SK-N-SH treated with all-trans-retinoic acid at 6 μM for 48 hours (cell line): ENCODE measurements around the gene OPN1LW.

Experiments used
- ATAC-seq: fragments of 200-7000 bp; cut with Tn5 transposase; 3 replicates; pipeline ENCODE4 v1.9.1; 2020; ENCODE audit warnings: mild to moderate bottlenecking, moderate library complexity
- ARNTL ChIP-seq: fragments of 450-650 bp; formaldehyde crosslinking; IDR thresholded peaks from 2 replicates; pipeline ENCODE4 v1.5.0; 2020; ENCODE audit warnings: low read depth, mild to moderate bottlenecking, moderate library complexity, borderline replicate concordance
- BACH2 ChIP-seq: fragments of 250-450 bp; sonication (Bioruptor Pico); IDR thresholded peaks from 2 replicates; pipeline ENCODE4 v1.9.0; 2021; ENCODE audit warnings: mild to moderate bottlenecking, borderline replicate concordance
- CREB5 ChIP-seq: fragments of 250-450 bp; sonication (Bioruptor Pico); IDR thresholded peaks from 2 replicates; pipeline ENCODE4 v1.5.1; 2020; ENCODE audit warnings: low read depth, mild to moderate bottlenecking, moderate library complexity
- CSDC2 ChIP-seq: fragments of 250-450 bp; sonication (Bioruptor Pico); IDR thresholded peaks from 2 replicates; pipeline ENCODE4 v1.5.0; 2020; ENCODE audit warnings: mild to moderate bottlenecking, moderate library complexity
- CSRNP3 ChIP-seq: fragments of 250-450 bp; sonication (Bioruptor Pico); IDR thresholded peaks from 2 replicates; pipeline ENCODE4 v1.5.1; 2021; ENCODE audit warnings: mild to moderate bottlenecking, moderate library complexity
- GLIS3 ChIP-seq: fragments of 250-450 bp; sonication (Bioruptor Pico); IDR thresholded peaks from 2 replicates; pipeline ENCODE4 v1.5.0; 2020; ENCODE audit warnings: mild to moderate bottlenecking, moderate library complexity
- ISL1 ChIP-seq: fragments of 250-450 bp; sonication (Bioruptor Pico); IDR thresholded peaks from 2 replicates; pipeline ENCODE4 v2.1.2; 2022; ENCODE audit warnings: mild to moderate bottlenecking, moderate library complexity
- OSR1 ChIP-seq: fragments of 250-450 bp; sonication (Bioruptor Pico); IDR thresholded peaks from 2 replicates; pipeline ENCODE4 v1.8.0; 2022; ENCODE audit warnings: moderate library complexity, mild to moderate bottlenecking, inconsistent platforms
- PATZ1 ChIP-seq: fragments of 250-450 bp; sonication (Bioruptor Pico); IDR thresholded peaks from 2 replicates; pipeline ENCODE4 v1.8.0; 2020; ENCODE audit warnings: mild to moderate bottlenecking, moderate library complexity, borderline replicate concordance
- POU6F1 ChIP-seq: fragments of 250-450 bp; sonication (Bioruptor Pico); IDR thresholded peaks from 2 replicates; pipeline ENCODE4 v1.8.0; 2021; ENCODE audit warnings: low read depth, mild to moderate bottlenecking, moderate library complexity, borderline replicate concordance
- PPARA ChIP-seq: fragments of 250-450 bp; sonication (Bioruptor Pico); IDR thresholded peaks from 2 replicates; pipeline ENCODE4 v1.5.0; 2020; ENCODE audit warnings: mild to moderate bottlenecking, borderline replicate concordance
- RARB ChIP-seq: fragments of 250-450 bp; sonication (Bioruptor Pico); IDR thresholded peaks from 2 replicates; pipeline ENCODE4 v1.8.0; 2021; ENCODE audit warnings: mild to moderate bottlenecking, moderate library complexity
- SNAI2 ChIP-seq: fragments of 250-450 bp; sonication (Bioruptor Pico); IDR thresholded peaks from 2 replicates; pipeline ENCODE4 v1.5.0; 2020; ENCODE audit warnings: mild to moderate bottlenecking, moderate library complexity
- TCF4 ChIP-seq: fragments of 250-450 bp; sonication (Bioruptor Pico); IDR thresholded peaks from 2 replicates; pipeline ENCODE4 v1.8.0; 2021; ENCODE audit warnings: mild to moderate bottlenecking, moderate library complexity, borderline replicate concordance
- TOX ChIP-seq: fragments of 250-450 bp; sonication (Bioruptor Pico); IDR thresholded peaks from 2 replicates; pipeline ENCODE4 v1.8.0; 2021; ENCODE audit warnings: mild to moderate bottlenecking, moderate library complexity, borderline replicate concordance
- TSHZ2 ChIP-seq: fragments of 250-450 bp; sonication (Bioruptor Pico); IDR thresholded peaks from 2 replicates; pipeline ENCODE4 v1.5.0; 2020; ENCODE audit warnings: mild to moderate bottlenecking, moderate library complexity
- ZC3H10 ChIP-seq: fragments of 250-450 bp; sonication (Bioruptor Pico); IDR thresholded peaks from 2 replicates; pipeline ENCODE4 v1.5.1; 2021; ENCODE audit warnings: mild to moderate bottlenecking, moderate library complexity
- ZFP3 ChIP-seq: fragments of 250-450 bp; sonication (Bioruptor Pico); IDR thresholded peaks from 2 replicates; pipeline ENCODE4 v1.5.0; 2020; ENCODE audit warnings: mild to moderate bottlenecking, moderate library complexity
- ZFP30 ChIP-seq: fragments of 450-650 bp; formaldehyde crosslinking; IDR thresholded peaks from 2 replicates; pipeline ENCODE4 v1.5.0; 2022; ENCODE audit warnings: mild to moderate bottlenecking, moderate library complexity
- ZNF565 ChIP-seq: fragments of 450-650 bp; formaldehyde crosslinking; conservative IDR thresholded peaks from 2 replicates; pipeline ENCODE4 v1.5.0; 2020; ENCODE audit warnings: low read depth, mild to moderate bottlenecking, moderate library complexity
- ZNF70 ChIP-seq: fragments of 450-650 bp; formaldehyde crosslinking; IDR thresholded peaks from 2 replicates; pipeline ENCODE4 v1.5.0; 2020; ENCODE audit warnings: mild to moderate bottlenecking, moderate library complexity
- ZNF8 ChIP-seq: fragments of 450-650 bp; formaldehyde crosslinking; IDR thresholded peaks from 2 replicates; pipeline ENCODE4 v1.5.0; 2020; ENCODE audit warnings: mild to moderate bottlenecking, moderate library complexity

The OPN1LW gene

GRCh38 chrX:154132366-154132765 lies 11.7 kb upstream of the OPN1LW start:
- ATAC-seq, result no peak
- no peak for TF ChIP-seq GLIS3 (CRISPR knock-in tag)

- TF ChIP-seq ISL1 (CRISPR knock-in tag), result no peak
- TF ChIP-seq CSDC2 (CRISPR knock-in tag), result no peak
- no peak for TF ChIP-seq ZFP30 (CRISPR knock-in tag)
- TF ChIP-seq PATZ1 (CRISPR knock-in tag), result no peak
- TF ChIP-seq TCF4, result no peak
- TF ChIP-seq TOX (CRISPR knock-in tag), result no peak
- no peak for TF ChIP-seq ZC3H10 (CRISPR knock-in tag)
- TF ChIP-seq ZNF8 (CRISPR knock-in tag), result no peak
- TF ChIP-seq CREB5 (CRISPR knock-in tag), result no peak
- TF ChIP-seq RARB (CRISPR knock-in tag), result no peak
- TF ChIP-seq ZNF70 (CRISPR knock-in tag), result no peak
- no peak for TF ChIP-seq ARNTL (CRISPR knock-in tag)
- TF ChIP-seq SNAI2, result no peak
- TF ChIP-seq OSR1 (CRISPR knock-in tag), result no peak
- TF ChIP-seq ZNF565 (CRISPR knock-in tag), result no peak
- TF ChIP-seq, all 23 proteins: peak for 0
- no peak for ATAC-seq
Measured at GRCh38 chrX:154135458-154136229, 8.4 kb upstream of the OPN1LW start.

GRCh38 chrX:154136627-154137161 lies 7.3 kb upstream of the OPN1LW start:
- peak; percentile 90 for ATAC-seq
- no peak for TF ChIP-seq ZNF565 (CRISPR knock-in tag)
- no peak for TF ChIP-seq TOX (CRISPR knock-in tag)
- no peak for TF ChIP-seq ZNF8 (CRISPR knock-in tag)
- TF ChIP-seq TCF4, result no peak
- no peak for TF ChIP-seq ZC3H10 (CRISPR knock-in tag)
- no peak for TF ChIP-seq TSHZ2 (CRISPR knock-in tag)
- no peak for TF ChIP-seq ZFP3 (CRISPR knock-in tag)
- no peak for TF ChIP-seq PPARA (CRISPR knock-in tag)
- TF ChIP-seq ARNTL (CRISPR knock-in tag), result no peak
- no peak for TF ChIP-seq ZFP30 (CRISPR knock-in tag)
- TF ChIP-seq CSRNP3 (CRISPR knock-in tag), result no peak
- TF ChIP-seq, all 23 proteins: peak for 0

GRCh38 chrX:154138857-154139256 lies 5.2 kb upstream of the OPN1LW start:
- ATAC-seq, result no peak
- TF ChIP-seq POU6F1 (no peak), SNAI2 (no peak), TCF4 (no peak), ZFP3 (CRISPR knock-in tag) (no peak), BACH2 (no peak), ZFP30 (CRISPR knock-in tag) (no peak), RARB (CRISPR knock-in tag) (no peak), OSR1 (CRISPR knock-in tag) (no peak), PATZ1 (CRISPR knock-in tag) (no peak)
